Heart left ventricle (tissue), 16 donors: ENCODE data around the gene TRIM9. TPM values are rescaled to one million over a fixed set of nuclear protein-coding genes. Genes with fewer than 3 reads are reported as not detected.
A peak's percentile ranks its signal among the peaks of the same experiment; 100 is the strongest.

Source experiments
- ATAC-seq, 4 donors: fragments of 200-7000 bp; cut with Tn5 transposase; one replicate each; pipeline ENCODE4 v1.9.1; 2020 to 2022; ENCODE audit warnings: moderate library complexity in 4 of 4, mild to moderate bottlenecking in 3 of 4, moderate number of reproducible peaks in 1 of 4
- DNase-seq, 5 donors: peaks; one replicate each; pipeline ENCODE4 v3.0.0-alpha.2; 2020
- H3K27ac ChIP-seq, 12 donors: fragments of 200-600 bp; sonication (generic) in 4 of 12; one replicate each; pipeline versions ENCODE4 v1.5.0 to v1.8.0; 2016 to 2022; ENCODE audit warnings: mild to moderate bottlenecking in 2 of 12
- H3K27me3 ChIP-seq, 9 donors: fragments of 200-600 bp; sonication (generic) in 2 of 9; one replicate each; pipeline versions ENCODE4 v1.5.1 to v1.8.0; 2016 to 2022; ENCODE audit warnings: mild to moderate bottlenecking in 3 of 9
- H3K36me3 ChIP-seq, 9 donors: fragments of 200-600 bp; sonication (generic) in 2 of 9; one replicate each; pipeline versions ENCODE4 v1.5.0 to v1.8.0; 2018 to 2022; ENCODE audit warnings: mild to moderate bottlenecking in 2 of 9
- H3K4me1 ChIP-seq, 12 donors: fragments of 200-600 bp; sonication (generic) in 4 of 12; one replicate each; pipeline versions ENCODE4 v1.5.0 to v1.8.0; 2016 to 2022; ENCODE audit warnings: mild to moderate bottlenecking in 3 of 12
- H3K4me3 ChIP-seq, 12 donors: fragments of 200-600 bp; sonication (generic) in 4 of 12; one replicate each; pipeline versions ENCODE4 v1.5.0 to v1.8.0; 2017 to 2022; ENCODE audit warnings: mild to moderate bottlenecking in 9 of 12, moderate library complexity in 4 of 12
- H3K9me3 ChIP-seq, 12 donors: fragments of 200-600 bp; sonication (generic) in 4 of 12; one replicate each; pipeline versions ENCODE4 v1.5.0 to v1.8.0; 2016 to 2022; ENCODE audit warnings: mild to moderate bottlenecking in 1 of 12
- CTCF ChIP-seq, 12 donors: fragments of 200-600 bp; sonication (generic) in 4 of 12; IDR thresholded peaks; one replicate each; pipeline versions ENCODE4 v1.5.0 to v1.8.0; 2018 to 2022; ENCODE audit warnings: antibody characterized with exemption in 12 of 12, mild to moderate bottlenecking in 5 of 12
- POLR2A ChIP-seq, 2 donors: fragments of 450-650 bp; IDR thresholded peaks; one replicate each; pipeline ENCODE4 v1.6.1; 2017; ENCODE audit warnings: antibody characterized with exemption in 2 of 2, mild to moderate bottlenecking in 2 of 2, moderate library complexity in 2 of 2
- WGBS, 4 donors: extraction: QIAGEN DNeasy Blood & Tissue Kit in 2 of 4; methylation state at CpG; one replicate each; pipeline versions ENCODE4 v1.1.5 to v1.1.7; 2013 to 2018; 5-methylcytosine and 5-hydroxymethylcytosine counted together
- intact Hi-C, 10 donors: fragments of 100-400 bp; cut with DNase I; formaldehyde crosslinking; loops; one replicate each; pipeline versions ENCODE4 v1.11.1 to v1.14.2; 2022
- polyA plus RNA-seq, 2 donors: library from polyadenylated mRNA; stranded (reverse); fragments of 200-250 nt; gene quantifications; one replicate each; pipeline ENCODE4 v1.2.3, GENCODE V29; 2013
- total RNA-seq, 9 donors: library from RNA; depleted of rRNA in 2 of 9; stranded (reverse); fragments of >200 nt in 2 of 9; fragmentation: NEBNext Ultra II Directional in 3 of 9; extraction: Animal tissue kit (Norgen Biotek cat#: 25700) in 3 of 9; gene quantifications; one replicate each; pipeline versions ENCODE4 v1.1.0 to v1.2.4, GENCODE V29; 2016 to 2023
- donor health status: ischemic (EF 13 %, LVEDD 7.1; RV severe dilation, severe dysfunction).
- donor health status: healthy with polysubstance abuse.
- donor health status: DM: no; HTN: yes; CAD: no.
- donor health status: DM: no; HTN: no; CAD: no.
- donor health status: ischemic (EF 25% LVEDD 6.9; RV normal size, moderate dysfunction).
- donor health status: ischemic (EF 25% LVEDD 5.7; RV mildly dilated, moderate dysfunction).
- donor health status: healthy.
- donor health status: DM: yes; HTN: yes; CAD: no.
- donor health status: ischemic (EF 35%, LVEDD 5.7; RV mildly dilated, moderate dysfunction).
- donor health status: nonischemic (EF 11% LVEDD 7.7; RV severe dilation, severe dysfunction).
- donor health status: DM: yes; HTN: yes; CAD: no.
- donor health status: PGD.
- donor health status: ischemic (EF 29% LVEDD 5.4; RV normal size, mild dysfunction).
- donor health status: nonischemic (EF 23%, LVEDD 6.1; RV moderate dilation, normal function).

The TRIM9 gene
- total and polyA plus RNA-seq, 11 donors: 0.20 to 1.7 (median 0.50) TPM

GRCh38 chr14:50946234-50946935 is 148.5 kb downstream of the TRIM9 start:
- no peaks in the 10 kb centered on the region for H3K27me3 ChIP-seq
- peaks cover 0 to 5% (median 0%) of the 10 kb centered on the region in 12 donors for H3K9me3 ChIP-seq
- TF ChIP-seq CTCF (IDR thresholded peaks at IDR 0.05) (no peak), POLR2A (IDR thresholded peaks at IDR 0.05) (no peak)
- no peak overlapping the region for H3K4me3 ChIP-seq
- H3K27ac ChIP-seq: no peak overlapping the region
- ATAC-seq (no peak), DNase-seq (no peak)
- H3K4me1 ChIP-seq: peaks cover 0 to 18% (median 6%) of the 10 kb centered on the region in 12 donors
- no peaks in the 10 kb centered on the region for H3K36me3 ChIP-seq
- 94 to 99% (median 95%) methylated on average over 5 of the region's 5 CpGs for WGBS, 4 donors
- intact Hi-C loops: no loop called here

- Histone ChIP-seq H3K27ac (peak overlapping the region in 11 of 12 donors; percentile 30 to 92 (median 72)), H3K4me3 (peak overlapping the region; percentile 58 to 89 (median 79)), H3K4me1 (peaks cover 0 to 18% (median 6%) of the 10 kb centered on the region in 12 donors), H3K27me3 (no peaks in the 10 kb centered on the region), H3K9me3 (peaks cover 0 to 5% (median 0%) of the 10 kb centered on the region in 12 donors), H3K36me3 (peaks cover 0 to 6% (median 0%) of the 10 kb centered on the region in 9 donors)
- peak in 1 of 2 donors; percentile 7 for TF ChIP-seq POLR2A (IDR thresholded peaks at IDR 0.05)
- TF ChIP-seq CTCF (IDR thresholded peaks at IDR 0.05): no peak
- ATAC-seq: peak; percentile 14 to 77 (median 55)
- peak in 3 of 5 donors; percentile 24 to 56 (median 35) for DNase-seq
- 8 to 12% (median 10%) methylated on average over 29 of the region's 29 CpGs for WGBS, 4 donors
- intact Hi-C loops: no loop called here
These were observed 150.1 kb downstream of the TRIM9 start for GRCh38 chr14:50944647-50945413.

GRCh38 chr14:50943943-50944646 is 150.8 kb downstream of the TRIM9 start, which contains the start of gene PYGL:
PYGL (minus strand) TSS chr14:50944483; CDS start chr14:50944403, 80 bp downstream.
- 0 to 1% (median 1%) methylated on average over 23 to 74 of the region's 74 CpGs for WGBS, 4 donors
- Histone ChIP-seq H3K9me3 (peaks cover 0 to 5% (median 0%) of the 10 kb centered on the region in 12 donors), H3K27me3 (no peaks in the 10 kb centered on the region), H3K36me3 (peaks cover 0 to 6% (median 0%) of the 10 kb centered on the region in 9 donors), H3K27ac (peak within 1 kb of the TSS in 11 of 12 donors; percentile 30 to 92 (median 72)), H3K4me3 (peak within 1 kb of the TSS; percentile 58 to 89 (median 79)), H3K4me1 (peaks cover 0 to 18% (median 6%) of the 10 kb centered on the region in 12 donors)
- DNase-seq: peak; percentile 79 to 89 (median 84)
- TF ChIP-seq CTCF (IDR thresholded peaks at IDR 0.05) (no peak), POLR2A (IDR thresholded peaks at IDR 0.05) (peak in 1 of 2 donors; percentile 43)
- intact Hi-C loops: no loop called here
- peak; percentile 81 to 96 (median 94) for ATAC-seq
